Psoas muscle (tissue), 8 donors: Measurements from ENCODE around the gene PDZD4. TPM values are rescaled to one million over a fixed set of nuclear protein-coding genes. Genes with fewer than 3 reads are reported as not detected.

Source experiments
- ATAC-seq, 4 donors: fragments of 200-7000 bp; cut with Tn5 transposase; one replicate each; pipeline ENCODE4 v1.9.1; 2020; ENCODE audit warnings: moderate library complexity in 3 of 4, mild to moderate bottlenecking in 2 of 4
- DNase-seq, 2 donors: peaks; one replicate each; pipeline ENCODE4 v3.0.0-alpha.2; 2020
- H3K27ac ChIP-seq: fragments of 200-600 bp; one replicate; pipeline ENCODE4 v1.8.0; 2022
- H3K27me3 ChIP-seq, 3 donors: fragments of 200-600 bp in 1 of 3; one replicate each; pipeline versions ENCODE4 v1.6.1 to v1.8.0; 2013 to 2022; ENCODE audit warnings: low read length in 2 of 3, mild to moderate bottlenecking in 2 of 3, moderate library complexity in 1 of 3; ENCODE audit not compliant: insufficient read depth in 3 of 3
- H3K36me3 ChIP-seq, 2 donors: fragments of 200-600 bp in 1 of 2; one replicate each; pipeline versions ENCODE4 v1.6.1 to v1.8.0; 2013 to 2022; ENCODE audit warnings: low read depth in 1 of 2, mild to moderate bottlenecking in 1 of 2, moderate library complexity in 1 of 2; ENCODE audit not compliant: insufficient read depth in 1 of 2
- H3K4me1 ChIP-seq: fragments of 200-600 bp; one replicate; pipeline ENCODE4 v1.8.0; 2022
- H3K4me3 ChIP-seq: fragments of 200-600 bp; one replicate; pipeline ENCODE4 v1.8.0; 2022; ENCODE audit warnings: mild to moderate bottlenecking
- H3K9me3 ChIP-seq: fragments of 200-600 bp; one replicate; pipeline ENCODE4 v1.8.0; 2022
- CTCF ChIP-seq: fragments of 200-600 bp; IDR thresholded peaks from one replicate; pipeline ENCODE4 v1.8.0; 2022; ENCODE audit warnings: antibody characterized with exemption
- WGBS, 3 donors: extraction: QIAGEN DNeasy Blood & Tissue Kit; methylation state at CpG; one replicate each; pipeline versions ENCODE4 v1.1.6 to v1.1.7; 2013; 5-methylcytosine and 5-hydroxymethylcytosine counted together
- intact Hi-C, 2 donors: fragments of 100-400 bp; cut with DNase I; formaldehyde crosslinking; loops; one replicate each; pipeline versions ENCODE4 v1.11.0 to v1.14.2; 2022
- polyA plus RNA-seq, 3 donors: library from polyadenylated mRNA; stranded (reverse); fragments of 200-250 nt; gene quantifications; one replicate each; pipeline ENCODE4 v1.2.3, GENCODE V29; 2013
- total RNA-seq, 4 donors: library from RNA; stranded (reverse); fragmentation: NEBNext Ultra II Directional in 2 of 4; extraction: Animal tissue kit (Norgen Biotek cat#: 25700) in 2 of 4; gene quantifications; one replicate each; pipeline versions ENCODE4 v1.2.1 to v1.2.4, GENCODE V29; 2021 to 2023
- donor health status: healthy with polysubstance abuse.
- donor health status: DM: no; HTN: no; CAD: no; lungs with moderate emphysema.
- donor health status: Bipolar disorder and iron deficiency.
- donor health status: healthy.
- donor health status: DM: yes; HTN: yes; CAD: no.
- donor health status: DM: no; HTN: no; CAD: no.
- donor health status: DM: no; HTN: no; CAD: no.
- donor health status: DM: yes; HTN: yes; CAD: no.

Gene PDZD4
- total and polyA plus RNA-seq, 7 donors = 0.50 to 2.1 (median 1.3) TPM

GRCh38 chrX:153765138-153766079 is 64.9 kb downstream of the PDZD4 start:
- intact Hi-C loops = no loop called here
- Histone ChIP-seq H3K4me3 (no peak overlapping the region), H3K27me3 (no peaks in the 10 kb centered on the region), H3K27ac (no peak overlapping the region), H3K9me3 (no peaks in the 10 kb centered on the region), H3K4me1 (no peaks in the 10 kb centered on the region), H3K36me3 (no peaks in the 10 kb centered on the region)
- TF ChIP-seq CTCF = no peak
- DNase-seq = peak; percentile 18 to 53
- no peak for ATAC-seq
- WGBS, 3 donors = 56 to 69% (median 67%) methylated on average over 9 to 27 of the region's 27 CpGs

- Histone ChIP-seq H3K4me3 (no peak overlapping the region), H3K27ac (no peak overlapping the region)
- intact Hi-C loops = loop anchor here (1.0 to 5.0 kb wide), 2 partner anchors 188 to 189 kb away; no protein-coding TSS in a partner anchor
These were observed 65.6 kb downstream of the PDZD4 start for GRCh38 chrX:153764786-153765137.

GRCh38 chrX:153763989-153764755 is 66.2 kb downstream of the PDZD4 start, which contains the start of gene PLXNB3:
TSS of gene PLXNB3 (plus strand) at chrX:153764249. CDS start at chrX:153765536, 1,287 bp downstream.
- H3K36me3 ChIP-seq = no peaks in the 10 kb centered on the region
- peak; percentile 81 to 88 for DNase-seq
- H3K4me1 ChIP-seq = no peaks in the 10 kb centered on the region
- H3K4me3 ChIP-seq = no peak within 1 kb of the TSS
- ATAC-seq = peak; percentile 86 to 93 (median 90)
- peak; percentile 85 for TF ChIP-seq CTCF
- H3K27ac ChIP-seq = no peak within 1 kb of the TSS
- H3K9me3 ChIP-seq = no peaks in the 10 kb centered on the region
- intact Hi-C loops = loop anchor here (1.0 to 5.0 kb wide), 2 partner anchors 188 to 189 kb away; no protein-coding TSS in a partner anchor
- WGBS, 3 donors = 4 to 36% (median 21%) methylated on average over 14 to 26 of the region's 26 CpGs
- no peaks in the 10 kb centered on the region for H3K27me3 ChIP-seq

More at GRCh38 chrX:153764786-153765137, 65.6 kb downstream of the PDZD4 start:
- Histone ChIP-seq H3K4me1 (no peaks in the 10 kb centered on the region), H3K36me3 (no peaks in the 10 kb centered on the region), H3K27me3 (no peaks in the 10 kb centered on the region), H3K9me3 (no peaks in the 10 kb centered on the region)
- ATAC-seq (no peak), DNase-seq (no peak)
- no peak for TF ChIP-seq CTCF
- WGBS, 3 donors = 57 to 84% (median 74%) methylated on average over 4 to 7 of the region's 7 CpGs

GRCh38 chrX:153763298-153763932 is 66.9 kb downstream of the PDZD4 start:
- 84 to 87% (median 86%) methylated on average over 11 to 18 of the region's 18 CpGs for WGBS, 3 donors
- no peak for TF ChIP-seq CTCF
- intact Hi-C loops = loop anchor here in 1 of 2 donors (5.0 kb wide), 1 partner anchor 189 kb away; no protein-coding TSS in a partner anchor
- H3K9me3 ChIP-seq = no peaks in the 10 kb centered on the region
- no peak overlapping the region for H3K27ac ChIP-seq
- H3K27me3 ChIP-seq = no peaks in the 10 kb centered on the region
- peak in 1 of 2 donors; percentile 50 for DNase-seq
- H3K4me3 ChIP-seq = no peak overlapping the region
- no peaks in the 10 kb centered on the region for H3K36me3 ChIP-seq
- H3K4me1 ChIP-seq = no peaks in the 10 kb centered on the region
- ATAC-seq = peak in 1 of 4 donors; percentile 4
